ENCODE measurements around the gene ALDH16A1.

DNA sequence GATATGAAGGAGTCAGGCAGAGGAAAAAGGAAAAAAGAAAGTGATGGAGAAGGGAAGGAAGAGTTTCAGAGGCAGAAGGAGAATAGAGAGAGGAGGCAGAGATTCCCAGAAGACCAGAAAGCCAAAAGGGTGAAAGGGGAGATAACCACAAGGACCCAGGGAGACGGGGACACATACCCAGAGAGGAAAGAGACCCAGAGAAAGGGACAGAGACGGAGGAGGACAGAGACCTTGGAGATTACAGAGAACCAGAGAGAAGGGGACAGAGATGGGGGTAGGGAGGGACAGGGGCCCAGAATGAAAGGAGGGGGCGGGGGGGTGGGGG, 31.2 kb upstream of the ALDH16A1 start:
- TF ChIP-seq, protein P1, sequence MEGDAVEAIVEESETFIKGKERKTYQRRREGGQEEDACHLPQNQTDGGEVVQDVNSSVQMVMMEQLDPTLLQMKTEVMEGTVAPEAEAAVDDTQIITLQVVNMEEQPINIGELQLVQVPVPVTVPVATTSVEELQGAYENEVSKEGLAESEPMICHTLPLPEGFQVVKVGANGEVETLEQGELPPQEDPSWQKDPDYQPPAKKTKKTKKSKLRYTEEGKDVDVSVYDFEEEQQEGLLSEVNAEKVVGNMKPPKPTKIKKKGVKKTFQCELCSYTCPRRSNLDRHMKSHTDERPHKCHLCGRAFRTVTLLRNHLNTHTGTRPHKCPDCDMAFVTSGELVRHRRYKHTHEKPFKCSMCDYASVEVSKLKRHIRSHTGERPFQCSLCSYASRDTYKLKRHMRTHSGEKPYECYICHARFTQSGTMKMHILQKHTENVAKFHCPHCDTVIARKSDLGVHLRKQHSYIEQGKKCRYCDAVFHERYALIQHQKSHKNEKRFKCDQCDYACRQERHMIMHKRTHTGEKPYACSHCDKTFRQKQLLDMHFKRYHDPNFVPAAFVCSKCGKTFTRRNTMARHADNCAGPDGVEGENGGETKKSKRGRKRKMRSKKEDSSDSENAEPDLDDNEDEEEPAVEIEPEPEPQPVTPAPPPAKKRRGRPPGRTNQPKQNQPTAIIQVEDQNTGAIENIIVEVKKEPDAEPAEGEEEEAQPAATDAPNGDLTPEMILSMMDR (IDR thresholded peaks at IDR 0.05) = no peak
- TF ChIP-seq EZH2 (IDR thresholded peaks at IDR 0.05; ENCODE audit: borderline replicate concordance, insufficient read depth, low read depth, low read length, poor library complexity, severe bottlenecking) = no peak

All from B cell (primary cell).